ENCODE measurements around the gene ZNF280D.

ZNF280D gene

DNA sequence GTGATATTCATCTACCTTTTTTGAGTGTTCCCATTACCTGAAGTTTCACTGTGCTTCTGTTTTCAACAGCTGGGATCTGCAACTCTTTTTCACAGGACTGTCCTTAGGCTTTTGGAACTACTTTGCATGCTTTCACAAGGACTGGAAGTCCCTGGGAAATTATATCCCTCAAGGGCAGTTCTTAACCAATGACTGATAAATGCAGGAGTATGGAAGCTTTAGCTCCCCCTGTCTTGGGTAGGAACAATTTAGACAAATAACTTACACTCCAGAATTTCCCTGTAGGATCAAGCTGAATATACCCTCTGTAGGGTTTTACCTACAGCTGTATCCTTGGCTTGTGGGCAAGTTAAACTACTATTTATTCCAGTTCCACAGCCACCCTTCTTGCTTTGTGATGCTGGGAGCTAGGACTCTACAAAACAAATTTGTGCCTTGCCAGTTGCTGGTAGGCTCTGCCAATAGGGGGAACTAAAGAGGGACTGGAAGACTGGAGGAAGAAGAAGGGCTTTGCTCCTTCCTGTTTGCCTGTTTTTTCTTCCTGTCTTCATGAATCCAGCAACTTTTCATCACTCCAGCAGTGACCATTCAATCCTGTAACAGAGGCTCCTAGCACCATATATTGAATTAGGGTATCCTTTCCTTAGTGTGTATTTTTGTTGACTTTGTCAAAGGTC lies 6.8 kb upstream of the ZNF280D start:
- peak in 1 of 2 experiments; percentile 18 for DNase-seq (ENCODE audit: low read depth in 1 of 2, low spot score in 1 of 2)
- in situ Hi-C loops (cut with HindIII; ENCODE audit: low pct_unique_long_range_greater_than_20kb, low sequenced_read_pairs): no loop called here
- no peak for TF ChIP-seq JUND (IDR thresholded peaks at IDR 0.05; ENCODE audit: low read depth)

DNA sequence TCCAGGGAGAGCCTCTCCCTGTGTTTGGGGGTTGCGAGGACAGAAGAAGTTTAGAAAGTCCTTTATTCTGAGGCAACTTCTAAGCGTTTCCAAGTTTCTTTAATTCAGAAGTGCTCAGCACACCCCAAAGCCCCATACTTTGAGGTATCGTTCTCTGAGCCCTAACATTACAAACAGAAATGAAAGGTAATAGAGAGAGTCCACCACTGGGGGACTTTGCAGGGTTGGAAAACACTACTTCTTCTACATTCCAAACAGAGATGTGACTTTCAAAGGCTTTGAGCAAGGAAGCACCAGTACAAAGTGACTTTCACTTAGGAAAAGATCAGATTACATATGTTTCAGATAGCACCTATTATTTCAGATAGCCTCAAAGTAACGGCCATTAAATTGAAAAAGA lies 6.2 kb upstream of the ZNF280D start:
- no peak for DNase-seq (ENCODE audit: low read depth in 1 of 2, low spot score in 1 of 2)
- in situ Hi-C loops (cut with HindIII; ENCODE audit: low pct_unique_long_range_greater_than_20kb, low sequenced_read_pairs): no loop called here
- no peak for TF ChIP-seq JUND (IDR thresholded peaks at IDR 0.05; ENCODE audit: low read depth)

DNA sequence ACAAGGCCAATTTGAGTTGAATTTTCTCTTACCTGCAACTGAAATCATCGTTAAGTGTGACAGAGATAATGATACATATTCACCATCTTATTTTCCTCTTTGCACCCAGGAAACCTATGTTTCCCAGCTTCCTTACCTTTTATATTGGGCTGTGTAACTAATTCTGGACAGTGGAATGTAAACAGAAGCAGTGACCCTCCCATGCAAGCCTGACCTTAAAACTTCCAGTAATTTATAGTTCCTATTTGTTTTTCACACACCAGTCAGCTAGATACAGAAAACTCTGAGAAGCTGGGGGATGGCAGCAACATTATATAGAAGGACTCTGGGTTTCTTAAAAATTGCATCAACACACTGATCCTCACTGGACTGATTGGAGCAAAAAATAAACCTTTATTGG lies 4.5 kb upstream of the ZNF280D start:
- DNase-seq (ENCODE audit: low read depth in 1 of 2, low spot score in 1 of 2): peak in 1 of 2 experiments; percentile 34
- in situ Hi-C loops (cut with HindIII; ENCODE audit: low pct_unique_long_range_greater_than_20kb, low sequenced_read_pairs): no loop called here
- no peak for TF ChIP-seq JUND (IDR thresholded peaks at IDR 0.05; ENCODE audit: low read depth)

DNA sequence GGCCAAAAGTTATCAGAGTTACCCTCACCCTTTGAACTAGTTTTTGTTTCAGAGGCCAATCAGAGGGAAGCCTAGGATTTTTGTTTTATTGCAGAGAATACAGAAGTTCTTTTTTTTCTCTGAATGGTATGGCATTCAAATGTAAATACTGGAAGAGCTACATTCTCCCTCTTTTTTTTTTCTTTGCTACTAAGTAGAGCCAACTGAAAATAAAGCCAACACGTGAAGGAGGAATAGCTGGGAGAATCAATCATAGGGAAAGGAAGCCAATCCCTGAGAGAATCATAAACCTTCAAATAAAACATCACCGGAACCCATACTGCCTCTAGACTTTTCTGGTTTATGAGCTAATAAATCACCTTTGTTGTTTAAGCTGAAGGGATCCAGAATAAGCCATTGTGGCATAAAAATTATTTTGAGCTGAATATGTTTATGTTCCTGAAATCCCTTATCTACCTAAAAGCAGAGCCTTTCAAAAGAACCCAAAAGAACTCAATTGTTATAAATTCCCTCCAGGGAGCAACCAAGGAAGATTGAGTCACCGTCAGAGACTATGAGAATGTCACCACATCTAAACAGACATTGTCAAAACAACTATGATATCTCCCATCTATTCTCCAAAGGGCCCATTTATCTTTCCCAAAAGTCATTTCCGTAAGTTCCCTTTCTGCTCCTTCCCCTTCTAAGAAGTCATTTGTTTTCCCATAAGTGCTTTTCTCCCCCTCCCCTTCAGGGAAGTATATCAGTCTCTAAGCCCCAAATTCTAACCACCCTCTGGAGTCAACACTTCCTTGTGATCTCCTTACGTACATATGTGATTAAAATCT lies 3.8 kb upstream of the ZNF280D start:
- DNase-seq (ENCODE audit: low read depth in 1 of 2, low spot score in 1 of 2): no peak
- in situ Hi-C loops (cut with HindIII; ENCODE audit: low pct_unique_long_range_greater_than_20kb, low sequenced_read_pairs): no loop called here
- no peak for TF ChIP-seq JUND (IDR thresholded peaks at IDR 0.05; ENCODE audit: low read depth)

DNA sequence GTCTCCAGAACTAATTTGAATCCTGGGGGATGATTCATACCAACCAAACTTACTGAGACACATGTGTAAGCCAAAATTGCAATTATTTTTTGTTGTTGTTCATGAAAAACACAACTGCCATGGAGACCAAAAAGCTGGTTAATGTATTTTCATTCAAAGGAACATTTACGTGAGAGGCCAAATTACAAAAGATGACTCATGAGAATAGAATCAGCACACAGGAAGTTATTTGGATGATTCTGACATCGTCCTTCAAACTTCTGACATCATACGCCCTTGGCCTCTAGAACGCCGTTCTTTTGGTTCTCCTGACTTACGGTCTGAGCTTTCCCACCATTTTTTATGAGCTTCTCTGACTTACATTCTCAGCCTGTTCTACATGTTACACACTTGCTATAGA lies 3.0 kb upstream of the ZNF280D start:
- no peak for TF ChIP-seq JUND (IDR thresholded peaks at IDR 0.05; ENCODE audit: low read depth)
- DNase-seq (ENCODE audit: low read depth in 1 of 2, low spot score in 1 of 2): no peak
- in situ Hi-C loops (cut with HindIII; ENCODE audit: low pct_unique_long_range_greater_than_20kb, low sequenced_read_pairs): no loop called here

DNA sequence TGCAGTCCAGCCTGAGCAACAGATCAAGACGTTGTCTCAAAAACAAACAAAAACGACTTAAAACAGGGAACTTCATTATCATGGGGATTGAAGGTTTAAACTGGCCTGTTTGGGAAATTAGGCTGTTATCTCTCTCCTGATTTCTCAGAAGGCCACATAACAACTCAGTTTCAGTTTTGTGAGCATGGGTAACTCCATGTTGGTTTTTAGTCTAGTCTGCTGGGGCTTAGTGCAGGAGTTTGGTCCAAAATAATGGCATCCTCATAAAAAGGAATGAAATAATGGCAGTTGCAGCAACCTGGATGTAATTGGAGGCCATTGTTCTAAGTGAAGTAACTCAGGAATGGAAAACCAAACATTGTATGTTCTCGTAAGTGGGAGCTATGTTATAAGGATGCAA lies 2.3 kb upstream of the ZNF280D start:
- in situ Hi-C loops (cut with HindIII; ENCODE audit: low pct_unique_long_range_greater_than_20kb, low sequenced_read_pairs): no loop called here
- DNase-seq (ENCODE audit: low read depth in 1 of 2, low spot score in 1 of 2): no peak
- TF ChIP-seq JUND (IDR thresholded peaks at IDR 0.05; ENCODE audit: low read depth): no peak

DNA sequence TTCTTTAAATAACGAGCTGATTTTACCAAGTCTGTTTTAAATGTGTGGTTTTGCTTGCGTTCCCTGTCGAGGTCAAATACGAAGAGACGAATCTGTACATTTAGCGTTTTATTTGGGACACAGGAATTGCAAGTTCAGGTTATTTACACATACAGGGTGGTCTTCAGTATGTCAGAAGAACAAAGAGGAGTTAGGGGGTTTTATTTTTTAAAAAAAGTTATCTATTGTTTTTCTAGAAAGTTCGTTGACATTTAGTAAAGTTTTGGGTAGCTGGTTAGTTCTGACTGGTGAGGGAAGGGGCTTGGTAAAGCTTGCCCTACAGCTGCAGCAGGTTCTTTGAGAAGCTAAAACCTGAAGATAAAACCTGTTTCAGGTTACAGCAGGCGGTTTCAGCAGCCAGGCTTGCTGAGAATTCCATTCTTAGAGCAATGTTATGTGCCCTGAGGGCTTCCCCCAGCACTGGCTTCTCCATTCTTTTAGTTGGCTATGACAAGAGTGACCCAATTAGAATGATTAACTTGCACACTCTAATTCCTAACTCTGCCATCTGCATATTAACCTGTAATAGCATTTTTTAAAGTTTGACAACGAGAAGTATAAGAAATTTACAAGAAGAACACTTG lies 815 bp upstream of the ZNF280D start:
- peak in 1 of 2 experiments; percentile 67 for DNase-seq (ENCODE audit: low read depth in 1 of 2, low spot score in 1 of 2)
- in situ Hi-C loops (cut with HindIII; ENCODE audit: low pct_unique_long_range_greater_than_20kb, low sequenced_read_pairs): no loop called here

DNA sequence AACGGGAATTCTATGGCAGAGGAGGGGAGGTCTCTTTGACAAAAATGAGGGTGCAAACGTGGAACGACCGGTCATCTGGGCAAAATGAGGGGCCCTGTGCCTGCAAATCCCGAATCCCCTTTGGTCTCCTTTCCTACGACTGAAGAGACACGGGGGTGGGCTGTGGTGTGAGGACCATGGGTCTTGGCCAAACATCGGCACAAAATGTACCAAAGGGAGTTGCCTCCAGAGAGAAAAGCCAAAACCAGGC lies 498 bp downstream of the ZNF280D start:
- in situ Hi-C loops (cut with HindIII; ENCODE audit: low pct_unique_long_range_greater_than_20kb, low sequenced_read_pairs): no loop called here
- no peak for TF ChIP-seq JUND (IDR thresholded peaks at IDR 0.05; ENCODE audit: low read depth)

More for the DNA sequence above, 815 bp upstream of the ZNF280D start:
- no peak for TF ChIP-seq JUND (IDR thresholded peaks at IDR 0.05; ENCODE audit: low read depth)

DNA sequence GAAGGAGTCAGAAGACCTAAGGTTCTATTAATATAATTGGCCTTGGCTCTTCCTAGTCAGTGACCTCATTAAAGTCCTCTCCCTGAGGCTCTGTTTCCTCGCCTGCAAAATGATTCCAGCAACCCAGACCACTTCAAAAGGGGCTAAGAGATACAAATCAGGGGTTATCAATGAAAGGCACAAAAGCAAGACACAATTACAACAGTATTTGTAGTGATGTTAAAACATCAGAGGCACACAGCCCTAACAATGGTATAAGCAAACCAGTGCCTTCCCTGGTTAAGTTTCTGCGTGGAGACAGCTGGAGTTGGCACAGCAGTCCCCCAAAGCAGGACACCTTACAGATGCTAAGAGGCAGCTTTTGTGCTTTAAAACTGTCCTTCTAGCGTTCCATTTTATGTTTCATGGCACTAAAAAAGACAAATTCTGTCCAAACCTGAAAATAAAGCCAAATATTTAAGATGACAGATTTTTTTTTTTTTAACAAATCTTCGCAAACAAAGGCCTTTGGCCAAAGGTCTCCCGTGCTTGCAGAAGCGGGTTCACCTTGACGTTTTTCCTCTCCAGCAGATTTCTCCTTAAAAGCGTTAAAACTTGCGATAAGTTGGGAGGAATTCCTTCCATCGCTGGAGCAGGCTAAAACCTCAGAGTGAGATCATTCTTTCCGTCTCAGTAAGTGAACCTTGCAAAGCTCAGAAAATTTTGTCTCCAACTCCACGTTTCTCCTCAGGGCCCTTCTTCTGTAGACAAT lies 999 bp downstream of the ZNF280D start:
- no peak for TF ChIP-seq JUND (IDR thresholded peaks at IDR 0.05; ENCODE audit: low read depth)
- DNase-seq (ENCODE audit: low read depth in 1 of 2, low spot score in 1 of 2): no peak
- in situ Hi-C loops (cut with HindIII; ENCODE audit: low pct_unique_long_range_greater_than_20kb, low sequenced_read_pairs): no loop called here

More for the DNA sequence above, 498 bp downstream of the ZNF280D start:
- DNase-seq (ENCODE audit: low read depth in 1 of 2, low spot score in 1 of 2): no peak

DNA sequence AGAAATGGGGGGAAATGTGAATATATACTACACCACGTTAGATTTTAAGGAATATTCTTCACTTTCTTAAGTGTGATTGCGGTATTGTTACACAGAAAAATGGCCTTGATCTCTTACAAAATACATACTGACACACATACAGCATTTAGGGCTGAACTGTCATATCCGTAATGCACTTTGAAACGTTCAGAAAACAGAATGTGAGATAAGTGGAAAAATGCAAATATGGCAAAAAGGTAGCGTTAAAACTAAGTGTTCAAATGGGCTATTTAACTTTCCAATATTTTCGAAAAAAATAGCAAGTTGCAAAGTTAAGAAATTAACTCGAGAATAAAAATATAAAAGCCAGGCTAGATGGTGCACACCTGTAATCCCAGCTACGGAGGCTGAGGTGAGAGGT lies 1.8 kb downstream of the ZNF280D start:
- no peak for TF ChIP-seq JUND (IDR thresholded peaks at IDR 0.05; ENCODE audit: low read depth)
- in situ Hi-C loops (cut with HindIII; ENCODE audit: low pct_unique_long_range_greater_than_20kb, low sequenced_read_pairs): no loop called here

DNA sequence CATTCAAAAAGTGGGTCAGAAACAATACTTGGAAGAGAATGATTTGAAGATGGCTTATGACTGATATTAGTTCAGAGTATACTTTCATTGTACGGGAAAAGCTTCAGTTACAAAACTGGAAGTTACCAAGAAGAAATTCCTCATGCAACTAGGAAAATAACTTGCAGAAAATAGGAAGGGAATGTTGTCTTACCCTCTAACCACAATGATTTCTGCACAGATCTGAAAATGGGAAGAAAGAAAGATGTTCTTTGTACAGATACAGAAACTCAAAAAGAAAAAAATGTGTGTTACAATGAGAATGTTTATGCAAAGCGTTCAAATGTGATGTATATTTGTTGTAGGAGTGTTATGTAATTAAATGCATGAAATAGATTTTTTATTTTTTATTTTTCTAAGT lies 3.7 kb downstream of the ZNF280D start:
- DNase-seq (ENCODE audit: low read depth in 1 of 2, low spot score in 1 of 2): no peak
- no peak for TF ChIP-seq JUND (IDR thresholded peaks at IDR 0.05; ENCODE audit: low read depth)
- in situ Hi-C loops (cut with HindIII; ENCODE audit: low pct_unique_long_range_greater_than_20kb, low sequenced_read_pairs): no loop called here

More for the DNA sequence above, 1.8 kb downstream of the ZNF280D start:
- no peak for DNase-seq (ENCODE audit: low read depth in 1 of 2, low spot score in 1 of 2)

DNA sequence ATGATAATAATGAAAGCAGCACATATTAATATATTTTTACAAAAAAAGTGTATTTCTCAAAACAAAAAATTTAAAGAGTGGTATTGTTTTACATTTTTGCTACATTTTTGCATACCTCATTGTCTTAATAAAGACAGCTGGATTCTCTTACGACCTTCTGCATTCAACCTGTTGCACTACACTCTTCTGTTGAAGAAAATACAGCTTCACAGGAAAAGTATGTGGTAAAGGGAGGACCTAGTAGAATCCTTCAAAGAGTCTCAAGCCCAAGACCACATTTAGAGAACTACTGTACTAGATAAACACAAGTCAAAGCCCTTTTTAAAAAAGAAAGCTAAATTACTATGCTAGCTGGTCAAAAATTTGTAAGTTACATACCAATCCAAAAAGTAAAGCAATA lies 7.9 kb downstream of the ZNF280D start:
- TF ChIP-seq JUND (IDR thresholded peaks at IDR 0.05; ENCODE audit: low read depth): no peak
- in situ Hi-C loops (cut with HindIII; ENCODE audit: low pct_unique_long_range_greater_than_20kb, low sequenced_read_pairs): no loop called here
- DNase-seq (ENCODE audit: low read depth in 1 of 2, low spot score in 1 of 2): no peak

DNA sequence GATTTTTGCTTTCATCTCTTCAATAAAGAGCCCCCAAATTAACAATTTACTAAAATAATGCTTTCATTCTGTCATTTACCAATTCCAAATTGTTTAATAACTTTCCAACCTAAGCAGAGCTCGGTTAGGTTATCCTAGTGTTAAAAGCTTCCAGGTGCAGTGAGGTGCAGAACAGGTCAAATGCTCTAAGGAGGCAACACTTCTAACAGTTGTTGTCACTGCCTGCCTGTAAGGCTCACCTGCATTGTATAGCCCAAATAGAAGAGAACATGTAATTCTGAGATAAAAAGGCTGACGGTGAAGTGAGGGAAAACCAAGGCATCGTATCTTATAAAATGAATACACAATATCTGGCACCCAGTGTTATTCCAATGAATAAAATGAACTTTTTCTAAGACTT lies 9.1 kb downstream of the ZNF280D start:
- in situ Hi-C loops (cut with HindIII; ENCODE audit: low pct_unique_long_range_greater_than_20kb, low sequenced_read_pairs): no loop called here
- no peak for TF ChIP-seq JUND (IDR thresholded peaks at IDR 0.05; ENCODE audit: low read depth)
- DNase-seq (ENCODE audit: low read depth in 1 of 2, low spot score in 1 of 2): no peak
